ENCODE data around the gene RTKN.

Gene RTKN

GRCh38 chr2:74458938-74459363 lies 17.2 kb upstream of the RTKN start:
- DNase-seq (ENCODE audit: low read depth): peak; percentile 52
- no peaks in the 10 kb centered on the region for H3K9me3 ChIP-seq (ENCODE audit: control insufficient read depth, low read length)
- H3K36me3 ChIP-seq (ENCODE audit: control insufficient read depth, insufficient read depth, low read length, severe bottlenecking): peaks cover 18% of the 10 kb centered on the region
- peak overlapping the region; percentile 97 for H3K9ac ChIP-seq (ENCODE audit: low read length)
- peak overlapping the region; percentile 99 for H3K4me3 ChIP-seq (ENCODE audit: low read length)
- peaks cover 23% of the 10 kb centered on the region for H3K4me1 ChIP-seq (ENCODE audit: control insufficient read depth, insufficient read depth, low read length)
- H3K27me3 ChIP-seq (replicated peaks; ENCODE audit: control insufficient read depth, insufficient read depth, low read length): no peaks in the 10 kb centered on the region

- Histone ChIP-seq H3K9me3 (ENCODE audit: control insufficient read depth, low read length) (no peaks in the 10 kb centered on the region), H3K9ac (ENCODE audit: low read length) (peak within 1 kb of the TSS; percentile 97), H3K4me3 (ENCODE audit: low read length) (peak within 1 kb of the TSS; percentile 99), H3K4me1 (ENCODE audit: control insufficient read depth, insufficient read depth, low read length) (peaks cover 23% of the 10 kb centered on the region), H3K27me3 (replicated peaks; ENCODE audit: control insufficient read depth, insufficient read depth, low read length) (no peaks in the 10 kb centered on the region), H3K36me3 (ENCODE audit: control insufficient read depth, insufficient read depth, low read length, severe bottlenecking) (peaks cover 18% of the 10 kb centered on the region)
- peak; percentile 100 for DNase-seq (ENCODE audit: low read depth)
Observed at GRCh38 chr2:74458132-74458937, 16.6 kb upstream of the RTKN start, which contains the start of gene WBP1. Gene WBP1 (plus strand): TSS chr2:74458438. CDS start chr2:74458603, 165 bp downstream.

- H3K9me3 ChIP-seq (ENCODE audit: control insufficient read depth, low read length): no peaks in the 10 kb centered on the region
- DNase-seq (ENCODE audit: low read depth): peak; percentile 70
- H3K36me3 ChIP-seq (ENCODE audit: control insufficient read depth, insufficient read depth, low read length, severe bottlenecking): peaks cover 15% of the 10 kb centered on the region
Observed at GRCh38 chr2:74457549-74458131, 15.9 kb upstream of the RTKN start.

GRCh38 chr2:74457129-74457548 lies 15.4 kb upstream of the RTKN start:
- Histone ChIP-seq H3K4me3 (ENCODE audit: low read length) (peak overlapping the region; percentile 72), H3K27me3 (replicated peaks; ENCODE audit: control insufficient read depth, insufficient read depth, low read length) (no peaks in the 10 kb centered on the region), H3K4me1 (ENCODE audit: control insufficient read depth, insufficient read depth, low read length) (peaks cover 23% of the 10 kb centered on the region), H3K9ac (ENCODE audit: low read length) (peak overlapping the region; percentile 91), H3K9me3 (ENCODE audit: control insufficient read depth, low read length) (no peaks in the 10 kb centered on the region), H3K36me3 (ENCODE audit: control insufficient read depth, insufficient read depth, low read length, severe bottlenecking) (peaks cover 10% of the 10 kb centered on the region)
- no peak for DNase-seq (ENCODE audit: low read depth)

More at GRCh38 chr2:74457549-74458131, 15.9 kb upstream of the RTKN start:
- no peaks in the 10 kb centered on the region for H3K27me3 ChIP-seq (replicated peaks; ENCODE audit: control insufficient read depth, insufficient read depth, low read length)
- peak overlapping the region; percentile 99 for H3K4me3 ChIP-seq (ENCODE audit: low read length)
- peak overlapping the region; percentile 91 for H3K9ac ChIP-seq (ENCODE audit: low read length)
- H3K4me1 ChIP-seq (ENCODE audit: control insufficient read depth, insufficient read depth, low read length): peaks cover 23% of the 10 kb centered on the region

- peak; percentile 99 for DNase-seq (ENCODE audit: low read depth)
Observed at GRCh38 chr2:74454654-74455511, 13.1 kb upstream of the RTKN start, which contains the start of gene INO80B. Gene INO80B (plus strand): TSS chr2:74455087. CDS start chr2:74455117, 30 bp downstream.

GRCh38 chr2:74450570-74451190 lies 8.9 kb upstream of the RTKN start:
- Histone ChIP-seq H3K4me1 (ENCODE audit: control insufficient read depth, insufficient read depth, low read length) (peaks cover 9% of the 10 kb centered on the region), H3K36me3 (ENCODE audit: control insufficient read depth, insufficient read depth, low read length, severe bottlenecking) (no peaks in the 10 kb centered on the region), H3K4me3 (ENCODE audit: low read length) (no peak overlapping the region), H3K9ac (ENCODE audit: low read length) (no peak overlapping the region), H3K27me3 (replicated peaks; ENCODE audit: control insufficient read depth, insufficient read depth, low read length) (no peaks in the 10 kb centered on the region), H3K9me3 (ENCODE audit: control insufficient read depth, low read length) (no peaks in the 10 kb centered on the region)
- no peak for DNase-seq (ENCODE audit: low read depth)

More at GRCh38 chr2:74454654-74455511, 13.1 kb upstream of the RTKN start, which contains the start of gene INO80B:
- Histone ChIP-seq H3K27me3 (replicated peaks; ENCODE audit: control insufficient read depth, insufficient read depth, low read length) (no peaks in the 10 kb centered on the region), H3K4me3 (ENCODE audit: low read length) (peak within 1 kb of the TSS; percentile 92), H3K9me3 (ENCODE audit: control insufficient read depth, low read length) (no peaks in the 10 kb centered on the region), H3K9ac (ENCODE audit: low read length) (peak within 1 kb of the TSS; percentile 89), H3K4me1 (ENCODE audit: control insufficient read depth, insufficient read depth, low read length) (peaks cover 23% of the 10 kb centered on the region), H3K36me3 (ENCODE audit: control insufficient read depth, insufficient read depth, low read length, severe bottlenecking) (no peaks in the 10 kb centered on the region)

- Histone ChIP-seq H3K27me3 (replicated peaks; ENCODE audit: control insufficient read depth, insufficient read depth, low read length) (no peaks in the 10 kb centered on the region), H3K4me3 (ENCODE audit: low read length) (no peak overlapping the region), H3K9ac (ENCODE audit: low read length) (no peak overlapping the region), H3K4me1 (ENCODE audit: control insufficient read depth, insufficient read depth, low read length) (peaks cover 5% of the 10 kb centered on the region), H3K36me3 (ENCODE audit: control insufficient read depth, insufficient read depth, low read length, severe bottlenecking) (no peaks in the 10 kb centered on the region), H3K9me3 (ENCODE audit: control insufficient read depth, low read length) (no peaks in the 10 kb centered on the region)
- no peak for DNase-seq (ENCODE audit: low read depth)
Observed at GRCh38 chr2:74448771-74449170, 7.0 kb upstream of the RTKN start.

- no peaks in the 10 kb centered on the region for H3K27me3 ChIP-seq (replicated peaks; ENCODE audit: control insufficient read depth, insufficient read depth, low read length)
- H3K9me3 ChIP-seq (ENCODE audit: control insufficient read depth, low read length): no peaks in the 10 kb centered on the region
- no peak overlapping the region for H3K4me3 ChIP-seq (ENCODE audit: low read length)
- no peaks in the 10 kb centered on the region for H3K36me3 ChIP-seq (ENCODE audit: control insufficient read depth, insufficient read depth, low read length, severe bottlenecking)
- peaks cover 5% of the 10 kb centered on the region for H3K4me1 ChIP-seq (ENCODE audit: control insufficient read depth, insufficient read depth, low read length)
- DNase-seq (ENCODE audit: low read depth): no peak
- H3K9ac ChIP-seq (ENCODE audit: low read length): no peak overlapping the region
Observed at GRCh38 chr2:74447230-74447999, 5.7 kb upstream of the RTKN start.

GRCh38 chr2:74444498-74445318 lies 3.0 kb upstream of the RTKN start:
- Histone ChIP-seq H3K27me3 (replicated peaks; ENCODE audit: control insufficient read depth, insufficient read depth, low read length) (no peaks in the 10 kb centered on the region), H3K9ac (ENCODE audit: low read length) (no peak overlapping the region), H3K4me3 (ENCODE audit: low read length) (no peak overlapping the region), H3K4me1 (ENCODE audit: control insufficient read depth, insufficient read depth, low read length) (peaks cover 16% of the 10 kb centered on the region), H3K36me3 (ENCODE audit: control insufficient read depth, insufficient read depth, low read length, severe bottlenecking) (no peaks in the 10 kb centered on the region), H3K9me3 (ENCODE audit: control insufficient read depth, low read length) (no peaks in the 10 kb centered on the region)
- DNase-seq (ENCODE audit: low read depth): no peak

All from adipocyte (in vitro differentiated cells).